H1 (cell line): ENCODE data around the gene CEP78.

ENCODE experiments used
- RFX5 ChIP-seq: IDR thresholded peaks from 2 replicates; pipeline ENCODE4 v1.6.1; 2011; ENCODE audit warnings: low read depth, low read length, improper control_type of control experiment, borderline replicate concordance
- TF ChIP-seq, protein P1 (sequence below), 3 experiments: IDR thresholded peaks; 1 replicate in 2 of 3; 2 replicates in 1 of 3; pipeline versions ENCODE4 v1.5.1 to v1.6.1; 2011; ENCODE audit warnings: low read length in 3 of 3, mild to moderate bottlenecking in 3 of 3, inconsistent platforms in 2 of 3, low read depth in 1 of 3, moderate library complexity in 1 of 3; ENCODE audit not compliant: insufficient read depth in 1 of 3; ENCODE audit errors: control extremely low read depth in 1 of 3

DNA sequence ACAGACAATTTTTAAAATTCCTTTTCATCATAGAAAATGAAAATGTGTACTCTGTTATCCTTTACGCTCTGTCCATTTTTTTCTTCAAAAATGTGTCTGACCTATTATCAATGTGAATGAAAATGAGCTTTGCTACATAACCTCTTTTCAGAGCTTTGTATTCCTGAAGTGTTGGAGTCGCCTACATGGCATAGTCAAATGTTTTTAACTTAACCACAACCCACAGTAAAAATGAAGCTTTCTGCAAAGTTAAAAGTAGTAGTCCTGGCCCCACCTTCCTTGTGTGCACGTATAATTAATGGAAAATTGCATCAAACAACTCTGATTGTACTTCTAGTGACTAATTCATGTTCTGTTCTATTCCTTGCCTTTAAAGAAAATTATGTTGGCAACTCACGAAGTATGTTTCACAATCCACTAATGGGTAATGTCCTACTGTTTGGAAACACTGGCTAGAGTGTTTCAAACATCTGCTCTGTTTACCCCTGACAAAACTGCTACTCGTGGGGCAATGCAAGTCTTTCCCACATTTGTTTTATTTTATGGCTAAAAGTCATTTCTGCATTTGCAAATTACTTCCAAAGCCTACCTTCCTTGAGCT, 42.4 kb downstream of the CEP78 start:
- TF ChIP-seq RFX5, result no peak
- TF ChIP-seq, protein P1, sequence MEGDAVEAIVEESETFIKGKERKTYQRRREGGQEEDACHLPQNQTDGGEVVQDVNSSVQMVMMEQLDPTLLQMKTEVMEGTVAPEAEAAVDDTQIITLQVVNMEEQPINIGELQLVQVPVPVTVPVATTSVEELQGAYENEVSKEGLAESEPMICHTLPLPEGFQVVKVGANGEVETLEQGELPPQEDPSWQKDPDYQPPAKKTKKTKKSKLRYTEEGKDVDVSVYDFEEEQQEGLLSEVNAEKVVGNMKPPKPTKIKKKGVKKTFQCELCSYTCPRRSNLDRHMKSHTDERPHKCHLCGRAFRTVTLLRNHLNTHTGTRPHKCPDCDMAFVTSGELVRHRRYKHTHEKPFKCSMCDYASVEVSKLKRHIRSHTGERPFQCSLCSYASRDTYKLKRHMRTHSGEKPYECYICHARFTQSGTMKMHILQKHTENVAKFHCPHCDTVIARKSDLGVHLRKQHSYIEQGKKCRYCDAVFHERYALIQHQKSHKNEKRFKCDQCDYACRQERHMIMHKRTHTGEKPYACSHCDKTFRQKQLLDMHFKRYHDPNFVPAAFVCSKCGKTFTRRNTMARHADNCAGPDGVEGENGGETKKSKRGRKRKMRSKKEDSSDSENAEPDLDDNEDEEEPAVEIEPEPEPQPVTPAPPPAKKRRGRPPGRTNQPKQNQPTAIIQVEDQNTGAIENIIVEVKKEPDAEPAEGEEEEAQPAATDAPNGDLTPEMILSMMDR (IDR thresholded peaks at IDR 0.05; ENCODE audit: control extremely low read depth in 1 of 3, insufficient read depth in 1 of 3, low read depth in 1 of 3, low read length in 3 of 3), result no peak
